Measurements from ENCODE around the gene PLBD1.

DNA sequence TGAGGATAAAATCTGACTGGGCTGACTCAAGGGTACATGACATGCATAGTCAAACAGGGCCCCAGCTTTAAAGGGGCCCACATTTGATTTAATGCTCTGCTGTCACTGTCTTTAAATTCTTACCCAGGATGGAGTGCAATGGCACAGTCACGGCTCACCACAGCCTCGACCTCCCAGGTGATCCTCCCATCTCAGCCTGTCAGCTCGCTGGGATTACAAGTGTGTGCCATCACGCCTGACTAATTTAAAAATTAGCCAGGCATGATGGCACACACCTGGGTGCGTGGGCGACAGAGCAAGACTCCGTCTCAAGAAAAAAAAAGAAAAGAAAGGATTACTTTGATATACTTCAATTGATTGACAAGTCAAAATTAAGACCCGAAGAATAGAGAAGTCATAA is 9.2 kb upstream of the PLBD1 start:
- TF ChIP-seq, protein P1, sequence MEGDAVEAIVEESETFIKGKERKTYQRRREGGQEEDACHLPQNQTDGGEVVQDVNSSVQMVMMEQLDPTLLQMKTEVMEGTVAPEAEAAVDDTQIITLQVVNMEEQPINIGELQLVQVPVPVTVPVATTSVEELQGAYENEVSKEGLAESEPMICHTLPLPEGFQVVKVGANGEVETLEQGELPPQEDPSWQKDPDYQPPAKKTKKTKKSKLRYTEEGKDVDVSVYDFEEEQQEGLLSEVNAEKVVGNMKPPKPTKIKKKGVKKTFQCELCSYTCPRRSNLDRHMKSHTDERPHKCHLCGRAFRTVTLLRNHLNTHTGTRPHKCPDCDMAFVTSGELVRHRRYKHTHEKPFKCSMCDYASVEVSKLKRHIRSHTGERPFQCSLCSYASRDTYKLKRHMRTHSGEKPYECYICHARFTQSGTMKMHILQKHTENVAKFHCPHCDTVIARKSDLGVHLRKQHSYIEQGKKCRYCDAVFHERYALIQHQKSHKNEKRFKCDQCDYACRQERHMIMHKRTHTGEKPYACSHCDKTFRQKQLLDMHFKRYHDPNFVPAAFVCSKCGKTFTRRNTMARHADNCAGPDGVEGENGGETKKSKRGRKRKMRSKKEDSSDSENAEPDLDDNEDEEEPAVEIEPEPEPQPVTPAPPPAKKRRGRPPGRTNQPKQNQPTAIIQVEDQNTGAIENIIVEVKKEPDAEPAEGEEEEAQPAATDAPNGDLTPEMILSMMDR (IDR thresholded peaks at IDR 0.05) = no peak
- TF ChIP-seq POLR2A (IDR thresholded peaks at IDR 0.05) = no peak
